ENCODE measurements around the gene STARD10. TPM values are rescaled to one million over a fixed set of nuclear protein-coding genes. Genes with fewer than 3 reads are reported as not detected.
A peak's percentile ranks its signal among the peaks of the same experiment; 100 is the strongest.

STARD10 gene
- total RNA-seq, 2 experiments from 2014 or later, result 6.2 to 6.4 TPM

DNA sequence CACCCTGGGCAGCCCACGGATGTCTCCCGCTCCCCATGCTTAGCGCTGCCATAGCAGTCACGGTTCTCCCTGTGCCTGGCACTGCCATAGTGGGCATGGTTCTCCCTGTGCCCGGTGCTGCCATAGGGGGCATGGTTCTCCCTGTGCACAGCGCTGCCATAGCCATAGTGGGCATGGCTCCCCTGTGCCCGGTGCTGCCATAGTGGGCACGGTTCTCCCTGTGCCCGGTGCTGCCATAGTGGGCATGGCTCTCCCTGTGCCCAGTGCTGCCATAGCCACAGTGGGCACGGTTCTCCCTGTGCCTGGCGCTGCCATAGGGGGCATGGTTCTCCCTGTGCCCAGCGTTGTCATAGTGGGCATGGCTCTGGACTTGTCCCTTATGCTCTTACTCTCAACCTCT is 21.8 kb downstream of the STARD10 start:
- Mint-ChIP-seq H3K9me3 (no peaks in the 10 kb centered on the region), H3K36me3 (no peaks in the 10 kb centered on the region), H3K27ac (no peak overlapping the region), H3K4me1 (peaks cover 2% of the 10 kb centered on the region), H3K27me3 (no peaks in the 10 kb centered on the region), H3K4me3 (no peak overlapping the region)
- DNase-seq, result no peak

GRCh38 chr11:72771507-72771906 is 22.3 kb downstream of the STARD10 start:
- Mint-ChIP-seq H3K4me3 (no peak overlapping the region), H3K9me3 (no peaks in the 10 kb centered on the region), H3K27ac (no peak overlapping the region), H3K4me1 (peaks cover 2% of the 10 kb centered on the region), H3K27me3 (no peaks in the 10 kb centered on the region), H3K36me3 (no peaks in the 10 kb centered on the region)
- DNase-seq, result no peak

GRCh38 chr11:72770799-72771198 is 23.0 kb downstream of the STARD10 start:
- no peak overlapping the region for H3K4me3 Mint-ChIP-seq
- H3K27ac Mint-ChIP-seq, result no peak overlapping the region
- H3K27me3 Mint-ChIP-seq, result no peaks in the 10 kb centered on the region
- H3K9me3 Mint-ChIP-seq, result no peaks in the 10 kb centered on the region
- H3K36me3 Mint-ChIP-seq, result no peaks in the 10 kb centered on the region
- H3K4me1 Mint-ChIP-seq, result peaks cover 2% of the 10 kb centered on the region
- no peak for DNase-seq

DNA sequence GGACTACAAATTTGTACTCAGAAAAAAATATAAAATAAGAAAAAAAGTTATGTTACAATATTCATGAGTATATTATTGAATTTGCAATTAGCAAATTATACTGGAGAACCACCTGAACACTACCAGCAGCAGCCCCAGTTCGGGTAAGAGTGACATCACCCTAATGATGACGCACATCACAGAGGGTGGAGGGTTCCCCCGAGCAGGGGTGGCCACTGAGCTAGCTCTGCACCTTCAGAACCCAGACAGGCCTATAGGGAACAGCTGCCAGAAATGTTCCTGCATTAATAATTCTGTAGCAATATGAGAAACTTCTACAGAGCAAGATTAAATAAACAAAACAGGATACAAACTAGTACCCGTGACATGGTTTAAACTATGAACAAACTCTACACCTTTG is 24.2 kb downstream of the STARD10 start:
- Mint-ChIP-seq H3K36me3 (no peaks in the 10 kb centered on the region), H3K9me3 (no peaks in the 10 kb centered on the region), H3K4me1 (peaks cover 2% of the 10 kb centered on the region), H3K27me3 (no peaks in the 10 kb centered on the region), H3K27ac (no peak overlapping the region), H3K4me3 (no peak overlapping the region)
- DNase-seq, result no peak

GRCh38 chr11:72768581-72768980 is 25.3 kb downstream of the STARD10 start:
- Mint-ChIP-seq H3K27ac (no peak overlapping the region), H3K36me3 (no peaks in the 10 kb centered on the region), H3K4me1 (peaks cover 3% of the 10 kb centered on the region), H3K9me3 (no peaks in the 10 kb centered on the region), H3K4me3 (no peak overlapping the region), H3K27me3 (no peaks in the 10 kb centered on the region)
- no peak for DNase-seq

DNA sequence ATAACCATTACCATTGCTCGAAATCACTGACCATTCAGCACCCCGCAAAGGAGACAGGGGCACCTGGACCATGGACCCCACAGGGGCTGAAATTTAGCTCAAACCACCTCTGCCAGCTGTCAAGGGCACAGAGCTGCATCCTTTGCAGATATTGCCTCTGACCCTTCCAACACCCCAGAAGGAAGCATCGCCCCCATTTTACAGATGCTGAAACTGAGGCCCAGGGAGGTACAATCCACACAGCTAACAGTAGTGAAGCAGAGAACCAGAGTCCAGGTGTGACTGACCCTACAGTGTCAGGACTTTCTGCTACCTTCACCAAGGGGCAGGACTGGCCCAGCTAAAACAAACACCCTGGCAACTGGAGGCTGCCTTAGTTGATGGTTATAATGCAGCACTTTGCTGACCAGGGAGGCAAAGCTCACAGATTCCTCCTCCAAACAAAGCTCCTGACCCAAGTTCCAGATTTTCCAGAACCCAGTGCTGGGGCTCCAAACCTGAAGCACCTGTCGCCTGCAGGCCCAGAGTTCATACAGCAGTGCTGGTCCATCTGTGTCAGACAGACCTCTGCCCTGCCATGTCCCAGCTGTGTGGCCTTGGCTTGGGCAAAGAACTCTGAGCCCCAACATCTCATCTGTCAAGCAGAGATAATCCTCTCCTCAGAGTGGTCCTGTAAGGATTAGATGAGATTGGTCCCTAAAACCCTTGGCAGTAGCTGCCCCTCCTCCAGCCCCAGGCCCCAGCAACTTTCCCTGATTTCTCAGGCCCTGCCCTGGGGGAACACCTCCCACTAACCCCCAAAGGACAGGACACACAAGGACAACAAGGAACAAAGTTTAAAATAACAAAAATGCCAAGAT is 26.4 kb downstream of the STARD10 start:
- no peak overlapping the region for H3K27ac Mint-ChIP-seq
- no peak overlapping the region for H3K4me3 Mint-ChIP-seq
- no peaks in the 10 kb centered on the region for H3K9me3 Mint-ChIP-seq
- peaks cover 12% of the 10 kb centered on the region for H3K4me1 Mint-ChIP-seq
- H3K27me3 Mint-ChIP-seq, result no peaks in the 10 kb centered on the region
- no peak for DNase-seq
- H3K36me3 Mint-ChIP-seq, result no peaks in the 10 kb centered on the region

DNA sequence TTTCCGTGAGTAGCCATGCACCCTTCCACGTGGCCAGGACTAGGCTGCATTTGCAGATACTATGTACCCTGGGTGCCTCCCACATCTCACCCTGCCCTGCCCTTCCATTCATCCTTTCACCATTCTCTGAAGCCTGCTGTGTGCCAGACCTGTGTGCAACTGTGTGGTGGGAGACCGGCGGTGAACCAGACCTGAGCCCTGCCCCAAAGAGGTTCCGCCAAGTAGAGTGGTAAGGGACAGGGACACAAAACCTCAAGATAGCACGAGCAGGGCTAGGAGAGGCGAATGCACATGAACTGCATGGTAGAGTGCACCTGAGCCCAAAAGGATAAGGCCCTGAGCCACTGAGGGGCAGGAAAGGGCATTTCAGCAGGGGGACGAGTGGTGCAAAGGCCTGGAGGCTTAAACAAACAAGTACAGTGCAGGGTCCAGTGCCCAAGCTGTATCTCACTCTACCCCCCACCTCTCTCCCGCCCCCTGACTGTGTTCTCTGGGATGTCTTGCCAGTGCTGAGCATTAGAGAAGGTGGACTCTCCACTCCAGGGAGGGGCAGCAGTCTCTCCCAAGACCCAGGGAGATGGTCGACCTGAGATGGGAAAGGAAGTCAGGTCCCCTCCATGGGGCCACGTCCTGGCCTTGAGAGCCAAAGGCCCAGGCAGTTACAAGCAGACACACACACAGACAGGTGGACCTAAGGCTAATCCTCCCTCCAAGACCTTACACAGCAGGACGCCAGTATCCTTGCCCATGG is 27.5 kb downstream of the STARD10 start:
- Mint-ChIP-seq H3K36me3 (no peaks in the 10 kb centered on the region), H3K27ac (no peak overlapping the region), H3K4me1 (peaks cover 18% of the 10 kb centered on the region), H3K27me3 (no peaks in the 10 kb centered on the region), H3K4me3 (no peak overlapping the region), H3K9me3 (no peaks in the 10 kb centered on the region)
- no peak for DNase-seq

DNA sequence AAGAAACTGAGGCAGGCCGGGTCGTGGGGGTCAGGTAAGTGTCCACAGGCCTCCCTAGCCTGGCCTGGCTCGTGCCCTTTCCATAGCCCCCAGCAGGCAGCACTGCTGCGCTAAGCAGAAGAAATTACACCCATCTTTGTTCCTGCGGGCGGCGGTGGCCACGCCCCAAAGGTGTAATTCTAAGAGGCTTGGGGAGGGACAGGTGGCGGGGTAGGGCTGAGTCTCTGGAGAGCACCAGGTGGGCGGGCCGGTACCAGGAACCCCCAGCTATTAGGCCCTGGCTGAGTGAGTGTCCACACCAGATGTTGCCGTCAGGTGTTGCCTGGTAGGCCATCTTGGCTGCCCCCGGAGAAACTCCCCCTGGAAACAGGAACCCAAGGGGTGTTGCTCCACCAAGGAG is 29.3 kb downstream of the STARD10 start:
- no peak overlapping the region for H3K4me3 Mint-ChIP-seq
- no peaks in the 10 kb centered on the region for H3K27me3 Mint-ChIP-seq
- H3K27ac Mint-ChIP-seq, result no peak overlapping the region

DNA sequence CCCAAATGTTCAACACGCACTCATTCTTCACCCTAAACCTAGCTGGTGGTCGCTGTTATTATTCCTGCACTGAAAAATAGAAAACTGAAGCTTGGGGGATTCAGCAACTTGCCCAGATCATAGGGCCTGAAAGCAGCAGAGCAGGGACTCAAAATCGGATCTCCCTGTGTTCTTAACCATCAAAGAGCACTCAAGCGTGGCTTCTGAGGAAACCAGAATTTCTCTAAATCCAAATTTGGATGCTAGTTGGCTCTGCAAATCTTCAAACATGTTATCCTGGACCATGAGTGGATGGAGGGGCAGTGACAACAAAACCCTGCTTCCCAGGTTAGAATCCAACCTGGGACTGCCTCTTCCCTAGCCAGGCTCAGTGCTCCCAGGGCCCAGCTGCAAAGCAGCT is 30.0 kb downstream of the STARD10 start:
- Mint-ChIP-seq H3K27ac (no peak overlapping the region), H3K4me3 (no peak overlapping the region), H3K27me3 (no peaks in the 10 kb centered on the region), H3K36me3 (no peaks in the 10 kb centered on the region), H3K4me1 (peaks cover 19% of the 10 kb centered on the region), H3K9me3 (no peaks in the 10 kb centered on the region)
- DNase-seq, result no peak

More for the DNA sequence above, 29.3 kb downstream of the STARD10 start:
- H3K36me3 Mint-ChIP-seq, result no peaks in the 10 kb centered on the region
- peaks cover 18% of the 10 kb centered on the region for H3K4me1 Mint-ChIP-seq
- no peaks in the 10 kb centered on the region for H3K9me3 Mint-ChIP-seq
- DNase-seq, result no peak

DNA sequence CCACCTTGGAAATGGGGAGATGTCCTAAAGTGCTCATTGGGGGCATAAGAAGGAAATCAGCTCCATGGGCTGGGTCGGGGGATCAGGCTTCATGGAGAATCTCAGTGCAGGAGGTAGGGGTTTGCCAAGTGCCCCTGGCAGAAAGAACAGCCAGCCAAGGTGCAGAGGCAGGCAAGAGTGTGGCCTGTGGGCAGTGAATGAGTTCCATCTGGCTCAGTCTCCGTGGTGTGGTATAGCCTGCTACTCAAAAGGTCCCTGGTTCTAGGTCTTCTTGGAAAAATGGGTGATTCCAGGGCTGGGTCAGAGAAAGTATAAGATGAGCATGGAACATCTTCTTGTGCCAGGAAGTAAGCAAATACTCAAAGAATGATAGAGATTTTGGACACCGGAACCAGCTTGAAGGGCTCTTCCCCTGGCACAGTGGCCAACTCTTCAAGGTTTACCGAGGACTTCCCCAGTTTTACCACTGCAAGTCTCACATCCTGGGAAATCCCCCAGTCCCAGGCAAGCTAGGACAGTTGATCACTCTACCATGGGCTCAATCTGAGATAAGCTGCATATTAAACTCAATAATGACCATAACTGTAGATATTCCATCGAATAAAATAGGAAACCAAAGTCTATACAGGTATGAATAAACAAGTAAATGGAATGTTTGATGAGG is 31.1 kb downstream of the STARD10 start:
- no peak overlapping the region for H3K4me3 Mint-ChIP-seq
- no peak overlapping the region for H3K27ac Mint-ChIP-seq
- peaks cover 19% of the 10 kb centered on the region for H3K4me1 Mint-ChIP-seq
- H3K36me3 Mint-ChIP-seq, result no peaks in the 10 kb centered on the region
- no peaks in the 10 kb centered on the region for H3K27me3 Mint-ChIP-seq
- DNase-seq, result no peak
- H3K9me3 Mint-ChIP-seq, result no peaks in the 10 kb centered on the region

GRCh38 chr11:72760539-72761405 is 33.1 kb downstream of the STARD10 start:
- no peak for DNase-seq
- H3K27me3 Mint-ChIP-seq, result no peaks in the 10 kb centered on the region

GRCh38 chr11:72759468-72759985 is 34.3 kb downstream of the STARD10 start:
- no peak for DNase-seq
- Mint-ChIP-seq H3K27me3 (no peaks in the 10 kb centered on the region), H3K27ac (no peak overlapping the region), H3K4me3 (no peak overlapping the region), H3K36me3 (peaks cover 4% of the 10 kb centered on the region), H3K9me3 (no peaks in the 10 kb centered on the region), H3K4me1 (peaks cover 19% of the 10 kb centered on the region)

More at GRCh38 chr11:72760539-72761405, 33.1 kb downstream of the STARD10 start:
- Mint-ChIP-seq H3K4me1 (peaks cover 19% of the 10 kb centered on the region), H3K36me3 (peaks cover 4% of the 10 kb centered on the region), H3K27ac (peak overlapping the region; percentile 40), H3K9me3 (no peaks in the 10 kb centered on the region), H3K4me3 (no peak overlapping the region)

GRCh38 chr11:72758690-72759389 is 35.0 kb downstream of the STARD10 start:
- Mint-ChIP-seq H3K27ac (no peak overlapping the region), H3K9me3 (no peaks in the 10 kb centered on the region), H3K4me1 (peaks cover 19% of the 10 kb centered on the region), H3K27me3 (no peaks in the 10 kb centered on the region), H3K4me3 (no peak overlapping the region), H3K36me3 (peaks cover 4% of the 10 kb centered on the region)
- no peak for DNase-seq

DNA sequence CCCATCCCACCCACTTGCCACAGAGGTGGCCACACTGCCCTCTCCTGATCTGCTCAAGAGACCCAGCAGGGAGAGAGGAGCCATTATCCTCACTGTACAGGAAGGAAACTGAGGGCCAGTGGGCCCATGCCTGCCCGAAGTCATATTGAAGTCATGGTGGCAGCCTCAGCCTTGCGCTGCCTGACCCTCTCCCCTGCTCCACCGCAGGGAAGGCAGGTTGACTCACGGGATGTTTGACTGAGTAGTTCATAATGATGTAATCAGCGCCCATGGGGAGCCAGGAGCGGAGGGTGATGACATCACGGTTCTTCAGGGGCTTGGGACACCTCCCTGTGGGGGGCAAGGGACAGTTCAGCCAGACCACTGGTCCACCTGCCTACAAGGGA is 35.5 kb downstream of the STARD10 start:
- no peaks in the 10 kb centered on the region for H3K9me3 Mint-ChIP-seq
- H3K36me3 Mint-ChIP-seq, result peaks cover 4% of the 10 kb centered on the region
- H3K4me1 Mint-ChIP-seq, result peaks cover 16% of the 10 kb centered on the region
- H3K27ac Mint-ChIP-seq, result no peak overlapping the region
- DNase-seq, result no peak
- no peak overlapping the region for H3K4me3 Mint-ChIP-seq
- no peaks in the 10 kb centered on the region for H3K27me3 Mint-ChIP-seq

Measured in activated naive CD8-positive, alpha-beta T cell treated with anti-CD3 and anti-CD28 coated beads for 36 hours (primary cell).